HEK293 (cell line): ENCODE measurements around the gene XPR1.

Experiments used
- CTCF ChIA-PET: fragments of 350-600 bp; formaldehyde crosslinking; extraction: SDS; loops from one replicate; lab custom pipeline; 2021; ENCODE audit warnings: antibody characterized with exemption; lab: Yijun Ruan, JAX
- POLR2A ChIA-PET: fragments of 300-600 bp; formaldehyde crosslinking; extraction: SDS; loops from one replicate; lab custom pipeline; 2020; ENCODE audit warnings: antibody characterized with exemption, inconsistent platforms; lab: Yijun Ruan, JAX
- H3K27ac ChIP-seq: fragments of 200-500 bp; sonication (Bioruptor generic); 2 replicates; pipeline ENCODE4 v1.5.1; 2014; ENCODE audit warnings: low read depth, low read length, control low read depth, inconsistent platforms; ENCODE audit errors: extremely low read depth
- H3K36me3 ChIP-seq, 2 experiments: fragments of 200-500 bp in 1 of 2; sonication (Bioruptor generic) in 1 of 2; 1 replicate in 1 of 2; 2 replicates in 1 of 2; pipeline ENCODE4 v1.5.1; 2014 to 2017; ENCODE audit warnings: inconsistent platforms in 2 of 2, low read length in 2 of 2; ENCODE audit not compliant: control insufficient read depth in 2 of 2, insufficient read depth in 1 of 2
- H3K4me1 ChIP-seq: fragments of 200-500 bp; sonication (Bioruptor generic); 2 replicates; pipeline ENCODE4 v1.5.1; 2014; ENCODE audit warnings: mild to moderate bottlenecking, low read length, inconsistent platforms; ENCODE audit not compliant: control insufficient read depth, insufficient read depth
- H3K4me3 ChIP-seq: 2 replicates; pipeline ENCODE4 v1.5.1; 2011; ENCODE audit warnings: low read depth, mild to moderate bottlenecking, control low read depth, low read length, moderate library complexity
- H3K9me3 ChIP-seq: fragments of 200-500 bp; sonication (Bioruptor generic); 2 replicates; pipeline ENCODE4 v1.5.1; 2014; ENCODE audit warnings: low read depth, low read length, inconsistent platforms; ENCODE audit not compliant: control insufficient read depth, insufficient read depth
- BCL11B ChIP-seq: fragments of 450-650 bp; formaldehyde crosslinking; IDR thresholded peaks from 2 replicates; pipeline ENCODE4 v1.5.1; 2016; ENCODE audit warnings: low read depth, missing biosample characterization, missing genetic modification characterization
- BCL6B ChIP-seq: fragments of 450-650 bp; formaldehyde crosslinking; IDR thresholded peaks from 2 replicates; pipeline ENCODE4 v1.5.1; 2017; ENCODE audit warnings: missing biosample characterization, missing genetic modification characterization
- GLI2 ChIP-seq: fragments of 450-650 bp; formaldehyde crosslinking; IDR thresholded peaks from 2 replicates; pipeline ENCODE4; 2017; ENCODE audit warnings: missing biosample characterization, missing genetic modification characterization, low read depth, borderline replicate concordance
- GLIS1 ChIP-seq: fragments of 450-650 bp; formaldehyde crosslinking; IDR thresholded peaks from 2 replicates; pipeline ENCODE4 v1.5.1; 2016; ENCODE audit warnings: missing biosample characterization, missing genetic modification characterization
- KLF10 ChIP-seq: fragments of 450-650 bp; IDR thresholded peaks from 2 replicates; pipeline ENCODE4 v1.5.1; 2018; ENCODE audit warnings: missing biosample characterization, mild to moderate bottlenecking, missing genetic modification characterization
- MEIS1 ChIP-seq: sonication (generic); formaldehyde crosslinking; IDR thresholded peaks from 2 replicates; pipeline ENCODE4 v1.8.1; 2022; ENCODE audit warnings: missing genetic modification reagents, mild to moderate bottlenecking, borderline replicate concordance
- SP7 ChIP-seq: fragments of 450-650 bp; formaldehyde crosslinking; IDR thresholded peaks from 2 replicates; pipeline ENCODE4 v1.5.1; 2016; ENCODE audit warnings: missing biosample characterization, missing genetic modification characterization
- TRIM28 ChIP-seq: IDR thresholded peaks from 2 replicates; pipeline ENCODE4 v1.6.1; 2011; ENCODE audit warnings: low read length, control low read depth, borderline replicate concordance
- ZBTB11 ChIP-seq: fragments of 450-650 bp; formaldehyde crosslinking; conservative IDR thresholded peaks from 2 replicates; pipeline ENCODE4 v1.5.1; 2016; ENCODE audit warnings: low read depth, missing biosample characterization, missing genetic modification characterization
- ZBTB44 ChIP-seq: fragments of 450-650 bp; IDR thresholded peaks from 2 replicates; pipeline ENCODE4 v1.5.1; 2018; ENCODE audit warnings: missing biosample characterization, mild to moderate bottlenecking, missing genetic modification characterization
- ZFHX2 ChIP-seq: fragments of 450-650 bp; formaldehyde crosslinking; conservative IDR thresholded peaks from 2 replicates; pipeline ENCODE4 v1.5.1; 2016; ENCODE audit warnings: missing biosample characterization, missing genetic modification characterization
- ZIC2 ChIP-seq: fragments of 450-650 bp; formaldehyde crosslinking; IDR thresholded peaks from 2 replicates; pipeline ENCODE4 v1.5.1; 2016; ENCODE audit warnings: missing biosample characterization, missing genetic modification characterization
- ZNF132 ChIP-seq: fragments of 450-650 bp; formaldehyde crosslinking; IDR thresholded peaks from 2 replicates; pipeline ENCODE4 v1.5.1; 2017; ENCODE audit warnings: missing biosample characterization, missing genetic modification characterization, borderline replicate concordance
- ZNF133 ChIP-seq: fragments of 450-650 bp; formaldehyde crosslinking; IDR thresholded peaks from 2 replicates; pipeline ENCODE4 v1.5.1; 2016; ENCODE audit warnings: missing biosample characterization, missing genetic modification characterization
- ZNF140 ChIP-seq: fragments of 450-650 bp; formaldehyde crosslinking; IDR thresholded peaks from 2 replicates; pipeline ENCODE4 v1.5.1; 2016; ENCODE audit warnings: missing biosample characterization, missing genetic modification characterization
- ZNF169 ChIP-seq: fragments of 450-650 bp; formaldehyde crosslinking; IDR thresholded peaks from 2 replicates; pipeline ENCODE4 v1.5.1; 2016; ENCODE audit warnings: missing biosample characterization, missing genetic modification characterization
- ZNF184 ChIP-seq: fragments of 450-650 bp; IDR thresholded peaks from 2 replicates; pipeline ENCODE4 v1.5.1; 2018; ENCODE audit warnings: missing biosample characterization, mild to moderate bottlenecking, missing genetic modification characterization
- ZNF302 ChIP-seq: fragments of 450-650 bp; formaldehyde crosslinking; IDR thresholded peaks from 2 replicates; pipeline ENCODE4 v1.5.1; 2016; ENCODE audit warnings: missing biosample characterization, missing genetic modification characterization, low read depth
- ZNF354C ChIP-seq: fragments of 450-650 bp; formaldehyde crosslinking; IDR thresholded peaks from 2 replicates; pipeline ENCODE4 v1.5.1; 2016; ENCODE audit warnings: missing biosample characterization, missing genetic modification characterization, low read depth, borderline replicate concordance
- ZNF76 ChIP-seq: fragments of 450-650 bp; formaldehyde crosslinking; IDR thresholded peaks from 2 replicates; pipeline ENCODE4; 2016; ENCODE audit warnings: low read depth, missing biosample characterization, missing genetic modification characterization, borderline replicate concordance
- ZNF791 ChIP-seq: fragments of 450-650 bp; formaldehyde crosslinking; IDR thresholded peaks from 2 replicates; pipeline ENCODE4 v1.5.1; 2016; ENCODE audit warnings: missing biosample characterization, missing genetic modification characterization
- ZNF830 ChIP-seq: fragments of 450-650 bp; IDR thresholded peaks from 2 replicates; pipeline ENCODE4 v1.5.0; 2018; ENCODE audit warnings: missing biosample characterization, missing genetic modification characterization, low read depth, mild to moderate bottlenecking, moderate library complexity
- ZSCAN18 ChIP-seq: fragments of 450-650 bp; formaldehyde crosslinking; IDR thresholded peaks from 2 replicates; pipeline ENCODE4 v1.5.1; 2016; ENCODE audit warnings: missing biosample characterization, missing genetic modification characterization
- ZXDB ChIP-seq: fragments of 450-650 bp; formaldehyde crosslinking; IDR thresholded peaks from 2 replicates; pipeline ENCODE4 v1.5.1; 2016; ENCODE audit warnings: missing biosample characterization, missing genetic modification characterization

The XPR1 gene

GRCh38 chr1:180930687-180931086, 298.9 kb downstream of the XPR1 start:
- H3K27ac ChIP-seq = no peak overlapping the region
- H3K4me3 ChIP-seq = no peak overlapping the region
- no peaks in the 10 kb centered on the region for H3K36me3 ChIP-seq
- POLR2A ChIA-PET = no interaction called here
- TF ChIP-seq TRIM28 = no peak
- TF ChIP-seq ZBTB11 (tag by site-specific recombination) = no peak
- TF ChIP-seq ZNF140 = no peak
- no peak for TF ChIP-seq ZNF830
- TF ChIP-seq ZNF302 = no peak
- no peak for TF ChIP-seq ZNF76
- no peak for TF ChIP-seq ZNF132 (tag by site-specific recombination)
- no peak for TF ChIP-seq KLF10 (tag by site-specific recombination)
- TF ChIP-seq BCL11B = no peak
- TF ChIP-seq, all 188 proteins: peak for 0
- no peaks in the 10 kb centered on the region for H3K9me3 ChIP-seq
- H3K4me1 ChIP-seq = no peaks in the 10 kb centered on the region; the same call in 1 of the 2 replicates
- CTCF ChIA-PET = interaction anchor here (0.7 kb wide), 1 partner anchor 743 kb away, joined by 4 read pairs; no protein-coding TSS in a partner anchor

- POLR2A ChIA-PET = interaction anchor here (1.7 kb wide), 1 partner anchor 8 kb away, joined by 4 read pairs; no protein-coding TSS in a partner anchor
- Histone ChIP-seq H3K9me3 (no peaks in the 10 kb centered on the region), H3K4me3 (no peak overlapping the region), H3K27ac (no peak overlapping the region), H3K36me3 (no peaks in the 10 kb centered on the region), H3K4me1 (no peaks in the 10 kb centered on the region; the same call in 1 of the 2 replicates)
- CTCF ChIA-PET = no interaction called here
- no peak for TF ChIP-seq BCL6B (tag by site-specific recombination)
- TF ChIP-seq MEIS1 (CRISPR knock-in tag) = no peak
- no peak for TF ChIP-seq ZFHX2 (tag by site-specific recombination)
- no peak for TF ChIP-seq ZIC2
- TF ChIP-seq ZNF791 (tag by site-specific recombination) = no peak
- TF ChIP-seq GLIS1 (tag by site-specific recombination) = no peak
- TF ChIP-seq GLI2 (tag by site-specific recombination) = no peak
Observed at GRCh38 chr1:180931529-180931928, 299.7 kb downstream of the XPR1 start.

GRCh38 chr1:180932378-180932777, 300.6 kb downstream of the XPR1 start:
- Histone ChIP-seq H3K27ac (no peak overlapping the region), H3K4me3 (no peak overlapping the region), H3K4me1 (no peaks in the 10 kb centered on the region; the same call in 1 of the 2 replicates), H3K9me3 (no peaks in the 10 kb centered on the region), H3K36me3 (no peaks in the 10 kb centered on the region)
- ChIA-PET POLR2A (interaction anchor here (1.7 kb wide), 1 partner anchor 9 kb away, joined by 4 read pairs; no protein-coding TSS in a partner anchor), CTCF (interaction anchor here (0.6 to 0.7 kb wide), 2 partner anchors 164 to 450 kb away, joined by 3 to 4 read pairs; no protein-coding TSS in a partner anchor)
- TF ChIP-seq ZNF354C (tag by site-specific recombination) (no peak), BCL6B (tag by site-specific recombination) (no peak), ZXDB (no peak), ZBTB44 (no peak), SP7 (no peak), ZNF184 (tag by site-specific recombination) (no peak), ZSCAN18 (tag by site-specific recombination) (no peak), ZNF169 (tag by site-specific recombination) (no peak), ZNF133 (tag by site-specific recombination) (no peak)
